Hematopoietic multipotent progenitor cell treated with erythropoietin and hydrocortisone succinate and interleukin-3 and kit ligand, for 15 days (in vitro differentiated cells): ENCODE data around the gene DNER.
"Not testable (repeated sequence)": the region's sequence is repeated elsewhere in the genome, so short reads cannot be mapped to it uniquely, and the experiment has no call there.

Source experiments
- DNase-seq: peaks from one replicate; pipeline ENCODE4 v3.0.0-alpha.2; 2015; ENCODE audit warnings: low spot score

Gene DNER

GRCh38 chr2:229388731-229389130 lies 325.6 kb downstream of the DNER start:
- DNase-seq: no peak

GRCh38 chr2:229387866-229388265 lies 326.5 kb downstream of the DNER start:
- no peak for DNase-seq

- no peak for DNase-seq
Measured at GRCh38 chr2:229380101-229380625, 334.2 kb downstream of the DNER start.

GRCh38 chr2:229378386-229378785 lies 336.0 kb downstream of the DNER start:
- no peak for DNase-seq

GRCh38 chr2:229376866-229377265 lies 337.5 kb downstream of the DNER start:
- DNase-seq: no peak

- DNase-seq: no peak
Measured at GRCh38 chr2:229375251-229375650, 339.1 kb downstream of the DNER start.

GRCh38 chr2:229373311-229373710 lies 341.0 kb downstream of the DNER start:
- DNase-seq: not testable (repeated sequence)

- no peak for DNase-seq
Measured at GRCh38 chr2:229372207-229372606, 342.1 kb downstream of the DNER start.

GRCh38 chr2:229371086-229371485 lies 343.3 kb downstream of the DNER start:
- no peak for DNase-seq

GRCh38 chr2:229370509-229370908 lies 343.8 kb downstream of the DNER start:
- DNase-seq: no peak

GRCh38 chr2:229363185-229363814 lies 351.1 kb downstream of the DNER start:
- no peak for DNase-seq

GRCh38 chr2:229350883-229351282 lies 363.5 kb downstream of the DNER start:
- DNase-seq: no peak

GRCh38 chr2:229350117-229350805 lies 364.1 kb downstream of the DNER start:
- DNase-seq: no peak

GRCh38 chr2:229348128-229348527 lies 366.2 kb downstream of the DNER start:
- no peak for DNase-seq

- no peak for DNase-seq
Measured at GRCh38 chr2:229346816-229347540, 367.4 kb downstream of the DNER start.

GRCh38 chr2:229344955-229345354 lies 369.4 kb downstream of the DNER start:
- no peak for DNase-seq

GRCh38 chr2:229344151-229344551 lies 370.2 kb downstream of the DNER start:
- no peak for DNase-seq

GRCh38 chr2:229343661-229344060 lies 370.7 kb downstream of the DNER start:
- no peak for DNase-seq

GRCh38 chr2:229342376-229342775 lies 372.0 kb downstream of the DNER start:
- DNase-seq: no peak

- no peak for DNase-seq
Measured at GRCh38 chr2:229340086-229340760, 374.1 kb downstream of the DNER start.

GRCh38 chr2:229339618-229340017 lies 374.7 kb downstream of the DNER start:
- DNase-seq: no peak

GRCh38 chr2:229339171-229339570 lies 375.2 kb downstream of the DNER start:
- DNase-seq: not testable (repeated sequence)
